GM12878 (cell line): Measurements from ENCODE around the gene R3HDM1. TPM values are rescaled to one million over a fixed set of nuclear protein-coding genes. Genes with fewer than 3 reads are reported as not detected.

Source experiments
- ATF7 ChIP-seq: fragments of 450-650 bp; IDR thresholded peaks from 2 replicates; pipeline ENCODE4 v1.6.1; 2016; ENCODE audit warnings: low read depth, mild to moderate bottlenecking
- BHLHE40 ChIP-seq, 2 experiments: fragments of 450-650 bp in 1 of 2; IDR thresholded peaks; 2 replicates each; pipeline ENCODE4 v1.6.1; 2011 to 2017; ENCODE audit warnings: low read depth in 2 of 2, borderline replicate concordance in 1 of 2, improper control_type of control experiment in 1 of 2, low read length in 1 of 2, mild to moderate bottlenecking in 1 of 2
- CHD2 ChIP-seq: IDR thresholded peaks from 2 replicates; pipeline ENCODE4 v1.6.1; 2011; ENCODE audit warnings: low read depth, low read length, improper control_type of control experiment, borderline replicate concordance
- CREB1 ChIP-seq: IDR thresholded peaks from 2 replicates; pipeline ENCODE4 v1.6.1; 2012; ENCODE audit warnings: low read depth, mild to moderate bottlenecking, inconsistent platforms
- E4F1 ChIP-seq: fragments of 450-650 bp; IDR thresholded peaks from 2 replicates; pipeline ENCODE4 v1.6.1; 2018; ENCODE audit warnings: borderline replicate concordance, mild to moderate bottlenecking; ENCODE audit not compliant: partially characterized antibody
- EGR1 ChIP-seq, 2 experiments: IDR thresholded peaks; 1 replicate in 1 of 2; 2 replicates in 1 of 2; pipeline ENCODE4 v1.6.1; 2011 to 2012; ENCODE audit warnings: low read depth in 2 of 2, low read length in 2 of 2, borderline replicate concordance in 1 of 2, mild to moderate bottlenecking in 1 of 2, moderate library complexity in 1 of 2
- GABPA ChIP-seq: IDR thresholded peaks from 2 replicates; pipeline ENCODE4 v1.6.1; 2014; ENCODE audit warnings: antibody characterized with exemption, low read depth, mild to moderate bottlenecking, inconsistent platforms
- NR2F1 ChIP-seq: fragments of 450-650 bp; conservative IDR thresholded peaks from 2 replicates; pipeline ENCODE4 v1.6.1; 2017; ENCODE audit warnings: mild to moderate bottlenecking
- PBX3 ChIP-seq: IDR thresholded peaks from 2 replicates; pipeline ENCODE4 v1.6.1; 2011; ENCODE audit warnings: mild to moderate bottlenecking, low read depth, low read length, moderate library complexity; ENCODE audit not compliant: insufficient replicate concordance
- RAD51 ChIP-seq: fragments of 450-650 bp; IDR thresholded peaks from 2 replicates; pipeline ENCODE4 v1.6.1; 2016; ENCODE audit warnings: moderate library complexity, mild to moderate bottlenecking, inconsistent platforms
- RB1 ChIP-seq: fragments of 450-650 bp; formaldehyde crosslinking; IDR thresholded peaks from 2 replicates; pipeline ENCODE4 v1.6.1; 2017; ENCODE audit warnings: mild to moderate bottlenecking, borderline replicate concordance
- RUNX3 ChIP-seq: IDR thresholded peaks from 2 replicates; pipeline ENCODE4 v1.6.1; 2012; ENCODE audit warnings: low read length, inconsistent platforms
- TAF1 ChIP-seq: IDR thresholded peaks from 2 replicates; pipeline ENCODE4 v1.6.1; 2011; ENCODE audit warnings: mild to moderate bottlenecking, low read depth, low read length, borderline replicate concordance
- TCF3 ChIP-seq: IDR thresholded peaks from 2 replicates; pipeline ENCODE4 v1.6.1; 2012; ENCODE audit warnings: low read depth, mild to moderate bottlenecking, low read length, borderline replicate concordance; ENCODE audit not compliant: insufficient read depth
- USF1 ChIP-seq: IDR thresholded peaks from 2 replicates; pipeline ENCODE4 v1.6.1; 2011; ENCODE audit warnings: borderline replicate concordance, low read depth, mild to moderate bottlenecking, moderate library complexity, mixed read lengths, low read length; ENCODE audit not compliant: insufficient read depth; ENCODE audit errors: extremely low read length
- WRNIP1 ChIP-seq: IDR thresholded peaks from 2 replicates; pipeline ENCODE4 v1.6.1; 2011; ENCODE audit warnings: low read depth, low read length, improper control_type of control experiment, borderline replicate concordance
- polyA plus RNA-seq, 11 experiments: library from polyadenylated mRNA; depleted of rRNA in 4 of 11; unstranded in 6 of 11; stranded (reverse) in 5 of 11; fragments of >200 nt; fragmentation: Nextera tagmentation in 4 of 11; fragmentation: Illumina TruSeq in 1 of 11; extraction: Ambion mirVana in 4 of 11; extraction: Trizol in 1 of 11; gene quantifications; 1 replicate in 1 of 11; 2 replicates in 10 of 11; pipeline versions ENCODE4 v1.2.1 to v1.2.3, GENCODE V29; 2011 to 2016; ENCODE audit warnings: inconsistent platforms in 2 of 11, missing spikeins in 2 of 11, low read depth in 1 of 11
- total RNA-seq, 4 experiments: library from RNA; depleted of rRNA in 3 of 4; stranded (reverse); fragments of >200 nt in 3 of 4; fragmentation: Illumina TruSeq in 1 of 4; extraction: Trizol in 1 of 4; gene quantifications; 2 replicates each; pipeline versions ENCODE4 v1.2.1 to v1.2.3, GENCODE V29; 2013 to 2021
- TF ChIP-seq, protein P1 (sequence below): fragments of 450-650 bp; IDR thresholded peaks from 2 replicates; pipeline ENCODE4 v1.6.1; 2016; ENCODE audit warnings: mild to moderate bottlenecking, moderate library complexity, borderline replicate concordance

Gene R3HDM1
- total and polyA plus RNA-seq, 10 of the 15 experiments (the other 5 are each of a cell fraction or from before 2014, with no cell fraction given): 16.8 to 89.6 (median 47.7) TPM

DNA sequence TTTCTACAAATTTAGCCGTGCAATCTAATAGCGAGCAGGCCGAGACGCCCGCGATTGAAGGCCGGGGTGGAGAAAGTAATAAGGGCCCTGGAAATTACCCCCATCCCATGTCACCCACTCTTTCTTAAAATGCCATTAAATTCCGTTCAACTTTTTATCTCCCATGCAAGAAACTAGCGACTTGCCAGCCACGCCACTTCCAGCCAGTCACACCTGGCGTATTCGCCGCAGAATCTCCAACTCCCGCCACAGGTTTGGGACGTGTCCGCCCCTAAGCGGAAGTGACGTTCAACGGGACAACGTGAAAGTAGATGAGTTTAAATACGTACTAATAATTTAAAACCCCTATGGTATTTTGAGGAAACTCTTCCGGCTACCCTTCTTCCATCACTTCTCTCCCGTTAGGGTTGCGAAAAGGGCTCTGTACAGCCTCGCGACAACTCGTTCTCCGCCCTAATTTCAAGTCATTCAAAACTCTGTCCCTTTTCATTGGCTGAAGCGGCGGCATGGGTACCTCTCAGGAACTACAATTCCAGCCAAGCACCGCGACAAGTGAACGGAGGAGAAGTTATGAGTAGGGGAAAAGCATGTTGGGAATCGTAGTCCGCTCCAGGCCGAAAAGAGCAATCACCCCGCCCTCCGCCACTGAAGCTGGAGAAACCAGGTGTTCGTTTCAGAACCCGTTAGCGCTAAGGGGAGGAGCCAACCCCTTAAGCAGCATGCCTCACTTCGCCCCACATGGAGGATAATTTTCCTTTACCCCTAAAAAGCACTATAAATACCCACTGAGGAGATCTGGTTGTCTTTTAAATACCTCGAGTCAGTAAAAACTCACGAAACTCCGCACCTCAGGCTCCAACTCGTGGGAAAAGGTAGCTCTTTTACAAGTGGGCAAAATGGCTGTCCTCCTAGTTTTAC, 712 bp upstream of the R3HDM1 start, which contains the start of gene ZRANB3 (continued):
- TF ChIP-seq, protein P1, sequence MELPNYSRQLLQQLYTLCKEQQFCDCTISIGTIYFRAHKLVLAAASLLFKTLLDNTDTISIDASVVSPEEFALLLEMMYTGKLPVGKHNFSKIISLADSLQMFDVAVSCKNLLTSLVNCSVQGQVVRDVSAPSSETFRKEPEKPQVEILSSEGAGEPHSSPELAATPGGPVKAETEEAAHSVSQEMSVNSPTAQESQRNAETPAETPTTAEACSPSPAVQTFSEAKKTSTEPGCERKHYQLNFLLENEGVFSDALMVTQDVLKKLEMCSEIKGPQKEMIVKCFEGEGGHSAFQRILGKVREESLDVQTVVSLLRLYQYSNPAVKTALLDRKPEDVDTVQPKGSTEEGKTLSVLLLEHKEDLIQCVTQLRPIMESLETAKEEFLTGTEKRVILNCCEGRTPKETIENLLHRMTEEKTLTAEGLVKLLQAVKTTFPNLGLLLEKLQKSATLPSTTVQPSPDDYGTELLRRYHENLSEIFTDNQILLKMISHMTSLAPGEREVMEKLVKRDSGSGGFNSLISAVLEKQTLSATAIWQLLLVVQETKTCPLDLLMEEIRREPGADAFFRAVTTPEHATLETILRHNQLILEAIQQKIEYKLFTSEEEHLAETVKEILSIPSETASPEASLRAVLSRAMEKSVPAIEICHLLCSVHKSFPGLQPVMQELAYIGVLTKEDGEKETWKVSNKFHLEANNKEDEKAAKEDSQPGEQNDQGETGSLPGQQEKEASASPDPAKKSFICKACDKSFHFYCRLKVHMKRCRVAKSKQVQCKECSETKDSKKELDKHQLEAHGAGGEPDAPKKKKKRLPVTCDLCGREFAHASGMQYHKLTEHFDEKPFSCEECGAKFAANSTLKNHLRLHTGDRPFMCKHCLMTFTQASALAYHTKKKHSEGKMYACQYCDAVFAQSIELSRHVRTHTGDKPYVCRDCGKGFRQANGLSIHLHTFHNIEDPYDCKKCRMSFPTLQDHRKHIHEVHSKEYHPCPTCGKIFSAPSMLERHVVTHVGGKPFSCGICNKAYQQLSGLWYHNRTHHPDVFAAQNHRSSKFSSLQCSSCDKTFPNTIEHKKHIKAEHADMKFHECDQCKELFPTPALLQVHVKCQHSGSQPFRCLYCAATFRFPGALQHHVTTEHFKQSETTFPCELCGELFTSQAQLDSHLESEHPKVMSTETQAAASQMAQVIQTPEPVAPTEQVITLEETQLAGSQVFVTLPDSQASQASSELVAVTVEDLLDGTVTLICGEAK: peak; percentile 87; the same call in 1 of the 2 replicates
- TF ChIP-seq GABPA (peak; percentile 87), RAD51 (peak; percentile 66), RB1 (0 out of 2 replicates have a peak, but pooled peaks have one; percentile 87), BHLHE40 (IDR thresholded peaks at IDR 0.05; ENCODE audit: borderline replicate concordance in 1 of 2, low read depth in 2 of 2, low read length in 1 of 2) (0 out of 4 replicates have a peak, but pooled peaks of 1 of the 2 experiments have one; percentile 7), TCF3 (peak; percentile 79; the same call in 1 of the 2 replicates), USF1 (peak; percentile 18), CHD2 (peak; percentile 94), ATF7 (peak; percentile 30), NR2F1 (no peak), TAF1 (peak; percentile 57; the same call in 1 of the 2 replicates), WRNIP1 (no peak), RUNX3 (peak; percentile 68), CREB1 (peak; percentile 90), E4F1 (no peak), EGR1 (IDR thresholded peaks at IDR 0.05; ENCODE audit: borderline replicate concordance in 1 of 2, low read depth in 2 of 2, low read length in 2 of 2) (no peak), PBX3 (peak; percentile 75)
